ENCODE measurements around the gene FGF14. TPM values are rescaled to one million over a fixed set of nuclear protein-coding genes. Genes with fewer than 3 reads are reported as not detected.

The FGF14 gene
- total RNA-seq, 2 experiments from 2014 or later, result not detected

GRCh38 chr13:101718496-101718895, 683.4 kb downstream of the FGF14 start:
- ChIA-PET CTCF (ENCODE audit: unreplicated experiment) (no interaction called here), POLR2A (no interaction called here)
- H3K4me1 ChIP-seq (ENCODE audit: insufficient read depth, low read length, poor library complexity, severe bottlenecking), result no peaks in the 10 kb centered on the region
- intact Hi-C loops (cut with micrococcal nuclease; ENCODE audit: unreplicated experiment), result no loop called here
- H3K79me2 ChIP-seq (ENCODE audit: insufficient read depth, low read depth, low read length), result no peaks in the 10 kb centered on the region
- DNase-seq (ENCODE audit: low spot score), result no peak
- no TSS peak for BruUV-seq (replicated peaks)
- no peaks in the 10 kb centered on the region for H3K9me3 ChIP-seq (ENCODE audit: low read length)
- no peak overlapping the region for H3K27ac ChIP-seq (ENCODE audit: low read depth, low read length, poor library complexity, severe bottlenecking)
- H3K9me2 ChIP-seq (ENCODE audit: insufficient read depth, low read length), result no peaks in the 10 kb centered on the region
- no peak overlapping the region for H3K4me2 ChIP-seq (ENCODE audit: low read length)
- no peaks in the 10 kb centered on the region for H3K36me3 ChIP-seq (ENCODE audit: insufficient read depth, low read length)
- H4K20me1 ChIP-seq (ENCODE audit: insufficient read depth, low read length), result no peaks in the 10 kb centered on the region
- no peak for TF ChIP-seq CTCF (conservative IDR thresholded peaks at IDR 0.05; ENCODE audit: low read length)
- no peak for TF ChIP-seq EZH2phosphoT487 (IDR thresholded peaks at IDR 0.05; ENCODE audit: borderline replicate concordance, low read depth, low read length)
- H2AFZ ChIP-seq (ENCODE audit: low read length), result no peak overlapping the region
- no peak overlapping the region for H3K4me3 ChIP-seq (ENCODE audit: low read depth, low read length, poor library complexity, severe bottlenecking)

- TF ChIP-seq CTCF (conservative IDR thresholded peaks at IDR 0.05; ENCODE audit: low read length) (no peak), EZH2phosphoT487 (IDR thresholded peaks at IDR 0.05; ENCODE audit: borderline replicate concordance, low read depth, low read length) (no peak)
- Histone ChIP-seq H3K27ac (ENCODE audit: low read depth, low read length, poor library complexity, severe bottlenecking) (no peak overlapping the region), H3K9me2 (ENCODE audit: insufficient read depth, low read length) (no peaks in the 10 kb centered on the region), H3K9me3 (ENCODE audit: low read length) (no peaks in the 10 kb centered on the region), H2AFZ (ENCODE audit: low read length) (no peak overlapping the region), H3K36me3 (ENCODE audit: insufficient read depth, low read length) (no peaks in the 10 kb centered on the region), H3K4me1 (ENCODE audit: insufficient read depth, low read length, poor library complexity, severe bottlenecking) (no peaks in the 10 kb centered on the region), H4K20me1 (ENCODE audit: insufficient read depth, low read length) (no peaks in the 10 kb centered on the region), H3K79me2 (ENCODE audit: insufficient read depth, low read depth, low read length) (no peaks in the 10 kb centered on the region), H3K4me2 (ENCODE audit: low read length) (no peak overlapping the region), H3K4me3 (ENCODE audit: low read depth, low read length, poor library complexity, severe bottlenecking) (no peak overlapping the region)
- no peak for DNase-seq (ENCODE audit: low spot score)
- ChIA-PET CTCF (ENCODE audit: unreplicated experiment) (no interaction called here), POLR2A (no interaction called here)
- intact Hi-C loops (cut with micrococcal nuclease; ENCODE audit: unreplicated experiment), result no loop called here
- BruUV-seq (replicated peaks), result no TSS peak
Observed at GRCh38 chr13:101717353-101717752, 684.5 kb downstream of the FGF14 start.

GRCh38 chr13:101714195-101714594, 687.7 kb downstream of the FGF14 start:
- TF ChIP-seq EZH2phosphoT487 (IDR thresholded peaks at IDR 0.05; ENCODE audit: borderline replicate concordance, low read depth, low read length), result no peak
- TF ChIP-seq CTCF (conservative IDR thresholded peaks at IDR 0.05; ENCODE audit: low read length), result no peak
- H3K4me1 ChIP-seq (ENCODE audit: insufficient read depth, low read length, poor library complexity, severe bottlenecking), result no peaks in the 10 kb centered on the region
- ChIA-PET CTCF (ENCODE audit: unreplicated experiment) (no interaction called here), POLR2A (no interaction called here)
- DNase-seq (ENCODE audit: low spot score), result no peak
- no peak overlapping the region for H3K4me2 ChIP-seq (ENCODE audit: low read length)
- no peak overlapping the region for H2AFZ ChIP-seq (ENCODE audit: low read length)
- intact Hi-C loops (cut with micrococcal nuclease; ENCODE audit: unreplicated experiment), result no loop called here
- H3K4me3 ChIP-seq (ENCODE audit: low read depth, low read length, poor library complexity, severe bottlenecking), result no peak overlapping the region
- no peaks in the 10 kb centered on the region for H3K79me2 ChIP-seq (ENCODE audit: insufficient read depth, low read depth, low read length)
- no TSS peak for BruUV-seq (replicated peaks)
- no peaks in the 10 kb centered on the region for H4K20me1 ChIP-seq (ENCODE audit: insufficient read depth, low read length)
- no peaks in the 10 kb centered on the region for H3K36me3 ChIP-seq (ENCODE audit: insufficient read depth, low read length)
- H3K27ac ChIP-seq (ENCODE audit: low read depth, low read length, poor library complexity, severe bottlenecking), result no peak overlapping the region
- no peaks in the 10 kb centered on the region for H3K9me2 ChIP-seq (ENCODE audit: insufficient read depth, low read length)
- H3K9me3 ChIP-seq (ENCODE audit: low read length), result no peaks in the 10 kb centered on the region
